Measurements from ENCODE around the gene DNAAF1. TPM values are rescaled to one million over a fixed set of nuclear protein-coding genes. Genes with fewer than 3 reads are reported as not detected.

The DNAAF1 gene
- total RNA-seq, 4 donors from 2014 or later, result 0.20 to 1.1 (median 0.90) TPM; not detected in 1

DNA sequence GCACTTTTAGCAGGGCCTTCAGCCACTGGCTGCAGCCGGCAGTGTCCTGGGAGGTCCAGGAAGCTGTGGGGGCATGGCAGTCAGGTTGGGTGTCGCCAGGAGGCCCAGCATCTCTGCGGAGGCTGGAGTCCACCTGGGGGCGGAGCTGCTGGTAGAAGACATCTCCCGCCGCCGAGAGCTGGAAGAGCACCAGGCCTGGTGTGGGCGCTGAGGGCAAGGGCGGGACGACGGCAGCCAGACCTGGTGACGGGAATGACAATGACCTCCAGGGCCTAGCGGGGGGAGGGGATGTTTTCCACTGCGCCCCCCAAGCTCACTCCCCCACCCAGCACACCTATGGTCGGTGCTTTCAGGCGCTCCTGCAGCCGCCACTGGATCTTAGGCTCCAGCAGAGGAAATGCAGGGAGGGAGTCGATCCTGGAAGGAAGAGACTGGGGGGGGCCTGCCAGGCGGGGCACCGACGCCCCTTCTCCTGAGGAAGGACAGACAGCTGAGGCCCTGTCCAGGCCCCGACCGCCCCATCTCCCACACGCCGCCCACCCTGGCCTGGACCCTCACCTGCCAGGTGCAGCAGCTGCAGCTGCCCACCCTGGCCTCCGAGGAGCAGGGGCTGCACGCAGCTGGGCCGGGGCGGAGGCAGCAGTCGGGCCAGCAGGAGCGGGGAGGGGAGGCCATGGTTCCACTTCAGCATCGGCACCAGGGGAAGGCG, 34.7 kb downstream of the DNAAF1 start:
- no peaks in the 10 kb centered on the region for H3K27me3 ChIP-seq
- no peak overlapping the region for H3K4me3 ChIP-seq
- TF ChIP-seq EP300 (IDR thresholded peaks at IDR 0.05) (no peak), POLR2A (IDR thresholded peaks at IDR 0.05) (no peak)
- TF ChIP-seq, protein P1, sequence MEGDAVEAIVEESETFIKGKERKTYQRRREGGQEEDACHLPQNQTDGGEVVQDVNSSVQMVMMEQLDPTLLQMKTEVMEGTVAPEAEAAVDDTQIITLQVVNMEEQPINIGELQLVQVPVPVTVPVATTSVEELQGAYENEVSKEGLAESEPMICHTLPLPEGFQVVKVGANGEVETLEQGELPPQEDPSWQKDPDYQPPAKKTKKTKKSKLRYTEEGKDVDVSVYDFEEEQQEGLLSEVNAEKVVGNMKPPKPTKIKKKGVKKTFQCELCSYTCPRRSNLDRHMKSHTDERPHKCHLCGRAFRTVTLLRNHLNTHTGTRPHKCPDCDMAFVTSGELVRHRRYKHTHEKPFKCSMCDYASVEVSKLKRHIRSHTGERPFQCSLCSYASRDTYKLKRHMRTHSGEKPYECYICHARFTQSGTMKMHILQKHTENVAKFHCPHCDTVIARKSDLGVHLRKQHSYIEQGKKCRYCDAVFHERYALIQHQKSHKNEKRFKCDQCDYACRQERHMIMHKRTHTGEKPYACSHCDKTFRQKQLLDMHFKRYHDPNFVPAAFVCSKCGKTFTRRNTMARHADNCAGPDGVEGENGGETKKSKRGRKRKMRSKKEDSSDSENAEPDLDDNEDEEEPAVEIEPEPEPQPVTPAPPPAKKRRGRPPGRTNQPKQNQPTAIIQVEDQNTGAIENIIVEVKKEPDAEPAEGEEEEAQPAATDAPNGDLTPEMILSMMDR (IDR thresholded peaks at IDR 0.05), result no peak
- peak overlapping the region in 2 of 4 donors; percentile 26 to 90 for H3K27ac ChIP-seq
- 85 to 86% methylated on average over 19 to 30 of the region's 33 CpGs for WGBS, 2 donors
- peaks cover 0 to 66% (median 14%) of the 10 kb centered on the region in 3 donors for H3K36me3 ChIP-seq
- DNase-seq (ENCODE audit: low spot score in 2 of 2), result no peak
- no peaks in the 10 kb centered on the region for H3K9me3 ChIP-seq
- peaks cover 0 to 51% (median 31%) of the 10 kb centered on the region in 4 donors for H3K4me1 ChIP-seq

DNA sequence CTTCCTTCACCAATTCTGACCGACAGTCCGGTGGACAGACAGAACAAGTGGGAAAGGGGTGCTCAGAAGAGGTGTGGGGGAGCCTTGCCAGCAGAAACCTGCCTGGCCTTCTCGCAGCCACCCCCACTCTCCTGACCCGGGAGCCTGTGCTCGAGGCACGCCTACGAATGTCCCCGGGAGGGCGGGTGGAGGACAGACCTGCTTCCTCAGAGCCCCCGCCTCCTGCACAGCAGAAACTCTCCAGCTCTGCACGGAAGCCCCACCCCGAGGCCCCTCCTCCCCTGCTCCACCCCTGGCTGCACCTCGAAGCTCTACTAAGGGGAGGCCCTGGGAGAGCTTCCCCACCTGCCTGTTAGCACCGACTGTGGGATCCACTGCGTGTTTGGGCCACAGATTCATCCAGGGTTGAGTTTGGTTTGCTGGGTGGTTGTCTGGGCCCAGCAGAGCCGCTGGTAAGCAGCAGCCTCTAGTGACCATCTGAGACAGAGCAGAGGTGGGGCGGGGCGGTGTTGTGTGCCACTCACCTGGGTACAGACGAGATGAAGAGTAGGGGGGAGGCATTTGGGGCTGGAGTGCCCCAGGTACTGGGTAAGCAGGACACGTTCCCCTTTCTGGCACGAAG, 35.5 kb downstream of the DNAAF1 start:
- no peaks in the 10 kb centered on the region for H3K9me3 ChIP-seq
- 74 to 83% methylated on average over 13 to 21 of the region's 21 CpGs for WGBS, 2 donors
- peak overlapping the region in 1 of 4 donors; percentile 48 for H3K27ac ChIP-seq
- TF ChIP-seq, protein P1 (IDR thresholded peaks at IDR 0.05), result no peak
- peaks cover 0 to 71% (median 14%) of the 10 kb centered on the region in 3 donors for H3K36me3 ChIP-seq
- no peak for DNase-seq (ENCODE audit: low spot score in 2 of 2)
- no peak overlapping the region for H3K4me3 ChIP-seq
- H3K4me1 ChIP-seq, result peaks cover 0 to 51% (median 25%) of the 10 kb centered on the region in 4 donors
- no peaks in the 10 kb centered on the region for H3K27me3 ChIP-seq

- Histone ChIP-seq H3K27ac (no peak overlapping the region), H3K36me3 (peaks cover 0 to 71% (median 14%) of the 10 kb centered on the region in 3 donors), H3K9me3 (no peaks in the 10 kb centered on the region), H3K27me3 (no peaks in the 10 kb centered on the region), H3K4me1 (peaks cover 0 to 51% (median 23%) of the 10 kb centered on the region in 4 donors), H3K4me3 (no peak overlapping the region)
- TF ChIP-seq, protein P1 (IDR thresholded peaks at IDR 0.05), result no peak
- no peak for TF ChIP-seq EP300 (IDR thresholded peaks at IDR 0.05)
- TF ChIP-seq POLR2A (IDR thresholded peaks at IDR 0.05), result no peak
- 86 to 94% methylated on average over 29 to 40 of the region's 41 CpGs for WGBS, 2 donors
- DNase-seq (ENCODE audit: low spot score in 2 of 2), result no peak
Observed at GRCh38 chr16:84181144-84181915, 36.2 kb downstream of the DNAAF1 start.

DNA sequence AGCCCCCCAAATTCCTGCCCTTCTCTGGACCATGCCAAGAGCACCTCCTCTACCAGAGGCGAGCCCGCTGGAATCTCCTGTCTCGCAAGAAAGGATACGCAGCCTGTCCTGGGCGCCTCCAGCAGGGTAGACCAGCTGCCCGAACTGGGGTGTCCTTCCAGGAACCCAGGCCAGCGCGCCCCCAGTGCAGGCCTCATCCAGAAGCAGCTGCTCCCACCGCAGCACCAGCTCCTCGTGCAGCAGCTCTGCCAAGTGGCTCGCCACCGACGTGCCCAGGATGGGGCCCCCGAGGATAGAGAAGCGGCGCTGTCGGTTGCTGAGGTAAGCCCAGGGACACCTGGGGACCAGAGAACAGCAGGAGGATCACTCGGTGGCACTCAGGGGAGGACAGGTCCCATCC, 37.0 kb downstream of the DNAAF1 start:
- TF ChIP-seq POLR2A (IDR thresholded peaks at IDR 0.05), result no peak
- TF ChIP-seq EP300 (IDR thresholded peaks at IDR 0.05), result no peak
- TF ChIP-seq, protein P1 (IDR thresholded peaks at IDR 0.05), result no peak
- no peak overlapping the region for H3K4me3 ChIP-seq
- H3K36me3 ChIP-seq, result peaks cover 0 to 71% (median 14%) of the 10 kb centered on the region in 3 donors
- WGBS, 2 donors, result 96% methylated on average over 14 to 18 of the region's 18 CpGs
- H3K27me3 ChIP-seq, result no peaks in the 10 kb centered on the region
- no peak for DNase-seq (ENCODE audit: low spot score in 2 of 2)
- H3K27ac ChIP-seq, result no peak overlapping the region
- no peaks in the 10 kb centered on the region for H3K9me3 ChIP-seq
- H3K4me1 ChIP-seq, result peaks cover 0 to 44% (median 17%) of the 10 kb centered on the region in 4 donors

All from tibial nerve (tissue), 4 donors.